Measurements from ENCODE around the gene ARHGEF16. TPM values are rescaled to one million over a fixed set of nuclear protein-coding genes. Genes with fewer than 3 reads are reported as not detected.

ARHGEF16 gene
- total RNA-seq, 6 donors from 2014 or later = 11.9 to 28.9 (median 13.4) TPM

GRCh38 chr1:3435666-3436065 is 18.8 kb upstream of the ARHGEF16 start:
- no peak overlapping the region for H3K4me3 ChIP-seq
- ATAC-seq (ENCODE audit: low FRiP score in 2 of 2) = no peak
- WGBS, 2 donors = 84% methylated on average over 19 to 21 of the region's 21 CpGs
- TF ChIP-seq POLR2AphosphoS5 (IDR thresholded peaks at IDR 0.05) (no peak), POLR2A (IDR thresholded peaks at IDR 0.05) (no peak), EP300 (IDR thresholded peaks at IDR 0.05) (no peak), CTCF (IDR thresholded peaks at IDR 0.05) (no peak)
- H3K27ac ChIP-seq = no peak overlapping the region
- peaks cover 0 to 6% (median 0%) of the 10 kb centered on the region in 4 donors for H3K36me3 ChIP-seq
- H3K4me1 ChIP-seq = no peaks in the 10 kb centered on the region
- DNase-seq = peak in 1 of 2 donors; percentile 57
- H3K27me3 ChIP-seq = no peaks in the 10 kb centered on the region
- H3K9me3 ChIP-seq = no peaks in the 10 kb centered on the region

GRCh38 chr1:3436451-3436850 is 18.0 kb upstream of the ARHGEF16 start:
- H3K4me1 ChIP-seq = no peaks in the 10 kb centered on the region
- no peak for TF ChIP-seq CTCF (IDR thresholded peaks at IDR 0.05)
- no peak for TF ChIP-seq POLR2AphosphoS5 (IDR thresholded peaks at IDR 0.05)
- TF ChIP-seq EP300 (IDR thresholded peaks at IDR 0.05) = no peak
- no peak for TF ChIP-seq POLR2A (IDR thresholded peaks at IDR 0.05)

GRCh38 chr1:3436901-3437300 is 17.6 kb upstream of the ARHGEF16 start:
- Histone ChIP-seq H3K27me3 (peaks cover 0 to 4% (median 0%) of the 10 kb centered on the region in 4 donors), H3K27ac (no peak overlapping the region), H3K4me1 (no peaks in the 10 kb centered on the region), H3K36me3 (peaks cover 0 to 3% (median 0%) of the 10 kb centered on the region in 4 donors), H3K4me3 (no peak overlapping the region), H3K9me3 (no peaks in the 10 kb centered on the region)
- TF ChIP-seq POLR2AphosphoS5 (IDR thresholded peaks at IDR 0.05) = no peak
- TF ChIP-seq POLR2A (IDR thresholded peaks at IDR 0.05) = no peak
- TF ChIP-seq CTCF (IDR thresholded peaks at IDR 0.05) = no peak
- no peak for TF ChIP-seq EP300 (IDR thresholded peaks at IDR 0.05)
- no peak for ATAC-seq (ENCODE audit: low FRiP score in 2 of 2)
- 85 to 87% methylated on average over 4 to 14 of the region's 14 CpGs for WGBS, 2 donors
- DNase-seq = peak in 1 of 2 donors; percentile 59

More at GRCh38 chr1:3436451-3436850, 18.0 kb upstream of the ARHGEF16 start:
- no peak overlapping the region for H3K27ac ChIP-seq
- H3K9me3 ChIP-seq = no peaks in the 10 kb centered on the region
- WGBS, 2 donors = 94 to 95% methylated on average over 6 to 11 of the region's 11 CpGs
- DNase-seq = peak in 1 of 2 donors; percentile 66
- ATAC-seq (ENCODE audit: low FRiP score in 2 of 2) = no peak
- H3K27me3 ChIP-seq = peaks cover 0 to 4% (median 0%) of the 10 kb centered on the region in 4 donors
- no peak overlapping the region for H3K4me3 ChIP-seq
- H3K36me3 ChIP-seq = peaks cover 0 to 3% (median 0%) of the 10 kb centered on the region in 4 donors

GRCh38 chr1:3438661-3439180 is 15.7 kb upstream of the ARHGEF16 start:
- no peak for DNase-seq
- peaks cover 0 to 4% (median 0%) of the 10 kb centered on the region in 4 donors for H3K27me3 ChIP-seq
- no peak for ATAC-seq (ENCODE audit: low FRiP score in 2 of 2)

More at GRCh38 chr1:3438661-3439180, 15.7 kb upstream of the ARHGEF16 start:
- no peak overlapping the region for H3K27ac ChIP-seq
- TF ChIP-seq EP300 (IDR thresholded peaks at IDR 0.05) (no peak), POLR2AphosphoS5 (IDR thresholded peaks at IDR 0.05) (no peak), POLR2A (IDR thresholded peaks at IDR 0.05) (no peak), CTCF (IDR thresholded peaks at IDR 0.05) (no peak)
- H3K36me3 ChIP-seq = peaks cover 0 to 2% (median 0%) of the 10 kb centered on the region in 4 donors
- no peak overlapping the region for H3K4me3 ChIP-seq
- 85 to 86% methylated on average over 7 to 9 of the region's 9 CpGs for WGBS, 2 donors
- H3K9me3 ChIP-seq = no peaks in the 10 kb centered on the region
- H3K4me1 ChIP-seq = no peaks in the 10 kb centered on the region
